Keratinocyte (primary cell): Measurements from ENCODE around the gene ADD2. TPM values are rescaled to one million over a fixed set of nuclear protein-coding genes. Genes with fewer than 3 reads are reported as not detected.

ENCODE experiments used
- DNase-seq: peaks from one replicate; pipeline ENCODE4 v3.0.0-alpha.2; 2011; ENCODE audit warnings: low read depth, missing footprints, low spot score
- FAIRE-seq: peaks from 2 replicates; lab custom pipeline; 2011; peaks lifted over from hg19 to GRCh38; lab: Jason Lieb, UNC
- H2AFZ ChIP-seq: 2 replicates; pipeline ENCODE4 v1.6.0; 2012; ENCODE audit warnings: low read length, control low read depth, inconsistent platforms; ENCODE audit not compliant: control insufficient read depth
- H3K27ac ChIP-seq: 2 replicates; pipeline ENCODE4 v1.5.1; 2011; ENCODE audit warnings: low read length; ENCODE audit not compliant: control insufficient read depth, insufficient read depth
- H3K27me3 ChIP-seq: 3 replicates; pipeline ENCODE4 v1.6.0; 2011; ENCODE audit warnings: low read length; ENCODE audit not compliant: control insufficient read depth, insufficient read depth; ENCODE audit errors: extremely low read depth
- H3K36me3 ChIP-seq, 2 experiments: 2 replicates in 1 of 2; 3 replicates in 1 of 2; pipeline ENCODE4 v1.5.1; 2011; ENCODE audit warnings: low read length in 2 of 2, mild to moderate bottlenecking in 1 of 2; ENCODE audit not compliant: control insufficient read depth in 2 of 2, insufficient read depth in 2 of 2; ENCODE audit errors: extremely low read depth in 1 of 2
- H3K4me1 ChIP-seq: 3 replicates; pipeline ENCODE4 v1.5.1; 2011; ENCODE audit warnings: low read length; ENCODE audit not compliant: control insufficient read depth, insufficient read depth; ENCODE audit errors: extremely low read depth
- H3K4me2 ChIP-seq: 3 replicates; pipeline ENCODE4 v1.6.0; 2011; ENCODE audit warnings: low read depth, low read length; ENCODE audit not compliant: control insufficient read depth, insufficient read depth; ENCODE audit errors: extremely low read depth
- H3K4me3 ChIP-seq, 3 experiments: fragments of 200-600 bp in 1 of 3; sonication (generic) in 1 of 3; 2 replicates in 2 of 3; 3 replicates in 1 of 3; pipeline ENCODE4 v1.5.1; 2011 to 2016; ENCODE audit warnings: low read length in 3 of 3, mild to moderate bottlenecking in 3 of 3, control low read depth in 2 of 3, inconsistent platforms in 1 of 3, low read depth in 1 of 3, mixed read lengths in 1 of 3, mixed run types in 1 of 3, moderate library complexity in 1 of 3; ENCODE audit not compliant: control insufficient read depth in 2 of 3, insufficient read depth in 2 of 3; ENCODE audit errors: extremely low read depth in 1 of 3
- H3K79me2 ChIP-seq: 2 replicates; pipeline ENCODE4 v1.6.0; 2012; ENCODE audit warnings: low read length; ENCODE audit not compliant: control insufficient read depth, insufficient read depth
- H3K9ac ChIP-seq: 3 replicates; pipeline ENCODE4 v1.6.0; 2011; ENCODE audit warnings: low read length; ENCODE audit not compliant: control insufficient read depth, insufficient read depth; ENCODE audit errors: extremely low read depth
- H3K9me1 ChIP-seq: 3 replicates; pipeline ENCODE4 v1.6.0; 2011; ENCODE audit warnings: low read length; ENCODE audit not compliant: control insufficient read depth, insufficient read depth; ENCODE audit errors: extremely low read depth
- H3K9me3 ChIP-seq: 2 replicates; pipeline ENCODE4 v1.5.1; 2012; ENCODE audit warnings: low read depth, low read length; ENCODE audit not compliant: control insufficient read depth
- H4K20me1 ChIP-seq: 3 replicates; pipeline ENCODE4 v1.6.0; 2011; ENCODE audit warnings: low read length; ENCODE audit not compliant: control insufficient read depth, insufficient read depth; ENCODE audit errors: extremely low read depth
- CTCF ChIP-seq, 3 experiments: IDR thresholded peaks in 1 of 3; conservative IDR thresholded peaks in 1 of 3; optimal IDR thresholded peaks in 1 of 3; 2 replicates in 2 of 3; 3 replicates in 1 of 3; pipeline versions ENCODE3 to v1.5.1; 2011; ENCODE audit warnings: low read length in 3 of 3, mild to moderate bottlenecking in 3 of 3, moderate library complexity in 2 of 3, control low read depth in 1 of 3, inconsistent platforms in 1 of 3; ENCODE audit not compliant: insufficient read depth in 2 of 3; ENCODE audit errors: extremely low read depth in 1 of 3
- EZH2 ChIP-seq: IDR thresholded peaks from one replicate; pipeline ENCODE4 v1.6.1; 2012; ENCODE audit warnings: inconsistent platforms, mild to moderate bottlenecking, low read length, moderate library complexity
- dilution Hi-C: fragments of 300-500 bp; cut with MboI; formaldehyde crosslinking; loops from one replicate; pipeline ENCODE4 v1.7.0; 2020; ENCODE audit warnings: low sequenced_read_pairs; ENCODE audit not compliant: extremely low pct_ligation_motif_present
- polyA plus RNA-seq, 5 experiments: library from polyadenylated mRNA; depleted of rRNA in 3 of 5; stranded (reverse) in 3 of 5; stranded (forward) in 1 of 5; unstranded in 1 of 5; fragments of >200 nt; gene quantifications; 1 replicate in 1 of 5; 2 replicates in 3 of 5; 3 replicates in 1 of 5; pipeline versions ENCODE4 v1.2.1 to v1.2.3, GENCODE V29; 2011 to 2012; ENCODE audit warnings: missing spikeins in 2 of 5, low read depth in 1 of 5, low replicate concordance in 1 of 5

ADD2 gene
- polyA plus RNA-seq, 1 donor (not counting 4 experiments of a cell fraction or from before 2014, with no cell fraction given): 0.05 TPM

GRCh38 chr2:70638561-70638960 is 129.4 kb downstream of the ADD2 start:
- H3K9me3 ChIP-seq: no peaks in the 10 kb centered on the region
- H2AFZ ChIP-seq: no peak overlapping the region
- H3K9me1 ChIP-seq: no peaks in the 10 kb centered on the region
- H3K27me3 ChIP-seq: no peaks in the 10 kb centered on the region
- DNase-seq (no peak), FAIRE-seq (no peak)
- TF ChIP-seq EZH2 (no peak), CTCF (optimal IDR thresholded peaks at IDR 0.05 in 1 of 3, IDR thresholded peaks at IDR 0.05 in 1 of 3, conservative IDR thresholded peaks at IDR 0.05 in 1 of 3; ENCODE audit: extremely low read depth in 1 of 3, insufficient read depth in 2 of 3, low read length in 3 of 3) (no peak)
- no peaks in the 10 kb centered on the region for H3K79me2 ChIP-seq
- H3K4me3 ChIP-seq: no peak overlapping the region
- no peak overlapping the region for H3K4me2 ChIP-seq
- no peak overlapping the region for H3K27ac ChIP-seq
- H4K20me1 ChIP-seq: no peaks in the 10 kb centered on the region
- H3K36me3 ChIP-seq: no peaks in the 10 kb centered on the region
- H3K4me1 ChIP-seq: peaks cover 3% of the 10 kb centered on the region
- dilution Hi-C loops: loop anchor here (25.0 kb wide), 2 partner anchors 176 to 326 kb away; partner anchors contain the start of gene FAM136A
- H3K9ac ChIP-seq: no peak overlapping the region

DNA sequence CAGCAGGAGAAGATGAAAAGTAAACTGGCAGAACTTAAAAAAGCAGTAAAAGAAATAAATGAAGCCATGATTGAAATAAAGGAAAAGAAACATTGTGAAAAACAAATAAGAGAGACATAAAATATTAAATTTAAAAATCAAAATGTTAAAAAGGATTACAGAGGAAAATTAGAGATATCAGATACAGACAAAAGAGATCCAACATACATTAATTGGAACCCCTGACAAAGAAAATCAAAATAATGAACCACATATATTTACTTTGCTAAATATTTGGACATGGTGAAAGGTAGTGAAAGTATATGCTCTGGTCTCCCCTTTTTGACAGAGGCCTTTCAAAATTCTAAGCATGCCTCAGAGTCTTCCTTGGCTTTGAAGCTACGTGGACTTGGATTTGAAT is 134.5 kb downstream of the ADD2 start:
- Histone ChIP-seq H3K9me3 (no peaks in the 10 kb centered on the region), H3K9me1 (no peaks in the 10 kb centered on the region), H3K4me2 (no peak overlapping the region), H3K79me2 (no peaks in the 10 kb centered on the region), H3K27ac (no peak overlapping the region), H3K27me3 (no peaks in the 10 kb centered on the region), H3K36me3 (no peaks in the 10 kb centered on the region), H2AFZ (no peak overlapping the region), H3K9ac (no peak overlapping the region), H3K4me3 (no peak overlapping the region), H4K20me1 (no peaks in the 10 kb centered on the region), H3K4me1 (no peaks in the 10 kb centered on the region)
- dilution Hi-C loops: loop anchor here (25.0 kb wide), 2 partner anchors 171 to 321 kb away; partner anchors contain the start of gene FAM136A
- no peak for DNase-seq
- TF ChIP-seq EZH2 (no peak), CTCF (optimal IDR thresholded peaks at IDR 0.05 in 1 of 3, IDR thresholded peaks at IDR 0.05 in 1 of 3, conservative IDR thresholded peaks at IDR 0.05 in 1 of 3; ENCODE audit: extremely low read depth in 1 of 3, insufficient read depth in 2 of 3, low read length in 3 of 3) (no peak)
- no peak for FAIRE-seq
